GM12878 (cell line): ENCODE results near the gene FUT8. TPM values are rescaled to one million over a fixed set of nuclear protein-coding genes. Genes with fewer than 3 reads are reported as not detected.

Experiments
- ATAC-seq: fragments of 200-7000 bp; cut with Tn5 transposase; 3 replicates; pipeline ENCODE4 v1.9.1; 2020; ENCODE audit warnings: mild to moderate bottlenecking, moderate library complexity
- BruUV-seq: library from RNA; stranded (reverse); fragments of 400-500 nt; replicated peaks from 2 replicates; lab custom pipeline; 2021; lab: Mats Ljungman, UMichigan
- CTCF ChIA-PET: fragments of 300-600 bp; sonication (Branson Sonifier 250); formaldehyde crosslinking; extraction: SDS; loops from one replicate; lab custom pipeline; 2021; ENCODE audit warnings: inconsistent platforms; lab: Yijun Ruan, JAX
- POLR2A ChIA-PET: fragments of 350-600 bp; formaldehyde crosslinking; extraction: SDS; loops from one replicate; lab custom pipeline; 2021; ENCODE audit warnings: inconsistent platforms; lab: Charles Lee
- RAD21 ChIA-PET: fragments of 300-600 bp; sonication (Branson Sonifier 250); formaldehyde crosslinking; loops from one replicate; lab custom pipeline; 2023; ENCODE audit warnings: antibody characterized with exemption; ENCODE audit not compliant: unreplicated experiment; lab: Charles Lee
- SMC1A ChIA-PET: fragments of 300-600 bp; sonication (Branson Sonifier 250); formaldehyde crosslinking; loops from one replicate; lab custom pipeline; 2023; ENCODE audit not compliant: unreplicated experiment, uncharacterized antibody; lab: Charles Lee
- DNase-seq: peaks from one replicate; pipeline ENCODE4 v3.0.0-alpha.2; 2011; ENCODE audit warnings: low read depth, low spot score
- FAIRE-seq: peaks from 3 replicates; lab custom pipeline; 2011; peaks lifted over from hg19 to GRCh38; lab: Jason Lieb, UNC
- H2AFZ ChIP-seq: 2 replicates; pipeline ENCODE4 v1.6.0; 2011; ENCODE audit warnings: low read depth, low read length, control low read depth; ENCODE audit not compliant: control insufficient read depth
- H3K27ac ChIP-seq: 2 replicates; pipeline ENCODE4 v1.5.1; 2011; ENCODE audit warnings: control low read depth; ENCODE audit not compliant: control insufficient read depth, insufficient read depth
- H3K27me3 ChIP-seq, 2 experiments: replicated peaks in 1 of 2; 2 replicates each; pipeline versions ENCODE4 v1.6.0 to v1.6.1; 2011; ENCODE audit warnings: low read length in 1 of 2; ENCODE audit not compliant: control insufficient read depth in 2 of 2, insufficient read depth in 2 of 2
- H3K36me3 ChIP-seq, 2 experiments: 2 replicates each; pipeline ENCODE4 v1.5.1; 2011; ENCODE audit warnings: low read length in 1 of 2; ENCODE audit not compliant: control insufficient read depth in 2 of 2, insufficient read depth in 2 of 2
- H3K4me1 ChIP-seq: 2 replicates; pipeline ENCODE4 v1.6.1; 2011; ENCODE audit warnings: mild to moderate bottlenecking, low read length, moderate library complexity, mixed read lengths; ENCODE audit not compliant: control insufficient read depth, insufficient read depth
- H3K4me2 ChIP-seq: 2 replicates; pipeline ENCODE4 v1.6.0; 2011; ENCODE audit warnings: control low read depth; ENCODE audit not compliant: control insufficient read depth, insufficient read depth
- H3K4me3 ChIP-seq: fragments of 200-600 bp; sonication (generic); 2 replicates; pipeline ENCODE4 v1.5.1; 2016
- H3K79me2 ChIP-seq: 2 replicates; pipeline ENCODE4 v1.6.0; 2011; ENCODE audit warnings: low read length; ENCODE audit not compliant: control insufficient read depth, insufficient read depth
- H3K9ac ChIP-seq: 2 replicates; pipeline ENCODE4 v1.8.0; 2011; ENCODE audit warnings: low read length, control low read depth, mixed read lengths; ENCODE audit not compliant: control insufficient read depth, insufficient read depth
- H3K9me3 ChIP-seq: replicated peaks from 3 replicates; pipeline ENCODE4 v1.5.1; 2011; ENCODE audit warnings: mild to moderate bottlenecking, low read length; ENCODE audit not compliant: control insufficient read depth, insufficient read depth
- H4K20me1 ChIP-seq: 2 replicates; pipeline ENCODE4 v1.6.0; 2011; ENCODE audit not compliant: control insufficient read depth, insufficient read depth
- MEF2A ChIP-seq: IDR thresholded peaks from 2 replicates; pipeline ENCODE4 v1.6.1; 2011; ENCODE audit warnings: low read depth, mild to moderate bottlenecking, low read length, moderate library complexity; ENCODE audit not compliant: insufficient read depth
- NBN ChIP-seq: fragments of 450-650 bp; IDR thresholded peaks from 2 replicates; pipeline ENCODE4 v1.6.1; 2016
- NFIC ChIP-seq: IDR thresholded peaks from 2 replicates; pipeline ENCODE4 v1.6.1; 2012; ENCODE audit warnings: low read depth, mild to moderate bottlenecking, inconsistent platforms, low read length, moderate library complexity
- NFXL1 ChIP-seq: fragments of 450-650 bp; IDR thresholded peaks from 2 replicates; pipeline ENCODE4 v1.6.1; 2017; ENCODE audit warnings: antibody characterized with exemption, mild to moderate bottlenecking, borderline replicate concordance
- RAD51 ChIP-seq: fragments of 450-650 bp; IDR thresholded peaks from 2 replicates; pipeline ENCODE4 v1.6.1; 2016; ENCODE audit warnings: moderate library complexity, mild to moderate bottlenecking, inconsistent platforms
- SMC3 ChIP-seq: IDR thresholded peaks from 2 replicates; pipeline ENCODE4 v1.6.1; 2011; ENCODE audit warnings: low read length, improper control_type of control experiment, borderline replicate concordance
- WGBS: methylation state at CpG from one replicate; pipeline ENCODE4 v1.1.6; 2016; ENCODE audit warnings: low lambda C conversion rate; ENCODE audit not compliant: insufficient replicate concordance, insufficient coverage; ENCODE audit errors: missing lambda C conversion rate; 5-methylcytosine and 5-hydroxymethylcytosine counted together
- in situ Hi-C: fragments of 300-500 bp; cut with MboI; formaldehyde crosslinking; loops from 9 replicates; pipeline ENCODE4 v1.14.3; 2018; ENCODE audit warnings: mixed read lengths
- intact Hi-C: fragments of 100-400 bp; cut with micrococcal nuclease; formaldehyde crosslinking; loops from one replicate; pipeline ENCODE4 v1.14.2; 2022; ENCODE audit not compliant: unreplicated experiment
- polyA plus RNA-seq, 11 experiments: library from polyadenylated mRNA; depleted of rRNA in 4 of 11; unstranded in 6 of 11; stranded (reverse) in 5 of 11; fragments of >200 nt; fragmentation: Nextera tagmentation in 4 of 11; fragmentation: Illumina TruSeq in 1 of 11; extraction: Ambion mirVana in 4 of 11; extraction: Trizol in 1 of 11; gene quantifications; 1 replicate in 1 of 11; 2 replicates in 10 of 11; pipeline versions ENCODE4 v1.2.1 to v1.2.3, GENCODE V29; 2011 to 2016; ENCODE audit warnings: inconsistent platforms in 2 of 11, missing spikeins in 2 of 11, low read depth in 1 of 11
- total RNA-seq, 4 experiments: library from RNA; depleted of rRNA in 3 of 4; stranded (reverse); fragments of >200 nt in 3 of 4; fragmentation: Illumina TruSeq in 1 of 4; extraction: Trizol in 1 of 4; gene quantifications; 2 replicates each; pipeline versions ENCODE4 v1.2.1 to v1.2.3, GENCODE V29; 2013 to 2021
- TF ChIP-seq, protein P1 (sequence below): IDR thresholded peaks from 2 replicates; pipeline ENCODE4 v1.6.1; 2012; ENCODE audit warnings: low read depth, low read length, improper control_type of control experiment
- TF ChIP-seq, protein P2 (sequence below): fragments of 450-650 bp; formaldehyde crosslinking; IDR thresholded peaks from 2 replicates; pipeline ENCODE4 v1.5.0; 2022; ENCODE audit warnings: mild to moderate bottlenecking, missing genetic modification characterization
- TF ChIP-seq, protein P3 (sequence below): fragments of 450-650 bp; IDR thresholded peaks from 2 replicates; pipeline ENCODE4 v1.6.1; 2017; ENCODE audit warnings: antibody characterized with exemption, mild to moderate bottlenecking, moderate library complexity

Gene FUT8
- total and polyA plus RNA-seq, 10 of the 15 experiments (the other 5 are each of a cell fraction or from before 2014, with no cell fraction given) = 21.3 to 106 (median 66.3) TPM

DNA sequence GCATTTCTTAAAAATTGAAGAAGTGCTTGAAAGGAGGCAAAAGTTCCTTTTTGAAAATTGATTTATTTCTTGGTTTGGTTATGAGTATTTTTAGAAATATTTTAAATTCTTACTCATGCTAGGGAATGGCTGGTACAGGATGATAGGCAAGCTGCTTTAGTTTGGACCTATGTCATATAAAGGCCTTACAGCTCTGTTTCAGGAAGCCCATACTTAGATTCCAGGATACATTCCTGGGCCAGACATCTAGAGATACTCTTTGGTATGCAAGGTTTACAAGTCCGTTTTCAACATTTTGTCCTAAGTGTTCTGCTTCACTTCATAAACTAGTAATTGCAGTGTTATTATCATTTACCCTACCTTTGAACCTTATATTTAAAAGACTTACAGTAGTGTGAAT, 186.8 kb downstream of the FUT8 start:
- TF ChIP-seq NBN (no peak), NFXL1 (no peak), NFIC (no peak), RAD51 (no peak), SMC3 (no peak), MEF2A (no peak)
- TF ChIP-seq, protein P1, sequence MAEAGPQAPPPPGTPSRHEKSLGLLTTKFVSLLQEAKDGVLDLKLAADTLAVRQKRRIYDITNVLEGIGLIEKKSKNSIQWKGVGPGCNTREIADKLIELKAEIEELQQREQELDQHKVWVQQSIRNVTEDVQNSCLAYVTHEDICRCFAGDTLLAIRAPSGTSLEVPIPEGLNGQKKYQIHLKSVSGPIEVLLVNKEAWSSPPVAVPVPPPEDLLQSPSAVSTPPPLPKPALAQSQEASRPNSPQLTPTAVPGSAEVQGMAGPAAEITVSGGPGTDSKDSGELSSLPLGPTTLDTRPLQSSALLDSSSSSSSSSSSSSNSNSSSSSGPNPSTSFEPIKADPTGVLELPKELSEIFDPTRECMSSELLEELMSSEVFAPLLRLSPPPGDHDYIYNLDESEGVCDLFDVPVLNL = no peak
- TF ChIP-seq, protein P2, sequence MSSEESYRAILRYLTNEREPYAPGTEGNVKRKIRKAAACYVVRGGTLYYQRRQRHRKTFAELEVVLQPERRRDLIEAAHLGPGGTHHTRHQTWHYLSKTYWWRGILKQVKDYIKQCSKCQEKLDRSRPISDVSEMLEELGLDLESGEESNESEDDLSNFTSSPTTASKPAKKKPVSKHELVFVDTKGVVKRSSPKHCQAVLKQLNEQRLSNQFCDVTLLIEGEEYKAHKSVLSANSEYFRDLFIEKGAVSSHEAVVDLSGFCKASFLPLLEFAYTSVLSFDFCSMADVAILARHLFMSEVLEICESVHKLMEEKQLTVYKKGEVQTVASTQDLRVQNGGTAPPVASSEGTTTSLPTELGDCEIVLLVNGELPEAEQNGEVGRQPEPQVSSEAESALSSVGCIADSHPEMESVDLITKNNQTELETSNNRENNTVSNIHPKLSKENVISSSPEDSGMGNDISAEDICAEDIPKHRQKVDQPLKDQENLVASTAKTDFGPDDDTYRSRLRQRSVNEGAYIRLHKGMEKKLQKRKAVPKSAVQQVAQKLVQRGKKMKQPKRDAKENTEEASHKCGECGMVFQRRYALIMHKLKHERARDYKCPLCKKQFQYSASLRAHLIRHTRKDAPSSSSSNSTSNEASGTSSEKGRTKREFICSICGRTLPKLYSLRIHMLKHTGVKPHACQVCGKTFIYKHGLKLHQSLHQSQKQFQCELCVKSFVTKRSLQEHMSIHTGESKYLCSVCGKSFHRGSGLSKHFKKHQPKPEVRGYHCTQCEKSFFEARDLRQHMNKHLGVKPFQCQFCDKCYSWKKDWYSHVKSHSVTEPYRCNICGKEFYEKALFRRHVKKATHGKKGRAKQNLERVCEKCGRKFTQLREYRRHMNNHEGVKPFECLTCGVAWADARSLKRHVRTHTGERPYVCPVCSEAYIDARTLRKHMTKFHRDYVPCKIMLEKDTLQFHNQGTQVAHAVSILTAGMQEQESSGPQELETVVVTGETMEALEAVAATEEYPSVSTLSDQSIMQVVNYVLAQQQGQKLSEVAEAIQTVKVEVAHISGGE (CRISPR knock-in tag) = no peak
- TF ChIP-seq, protein P3, sequence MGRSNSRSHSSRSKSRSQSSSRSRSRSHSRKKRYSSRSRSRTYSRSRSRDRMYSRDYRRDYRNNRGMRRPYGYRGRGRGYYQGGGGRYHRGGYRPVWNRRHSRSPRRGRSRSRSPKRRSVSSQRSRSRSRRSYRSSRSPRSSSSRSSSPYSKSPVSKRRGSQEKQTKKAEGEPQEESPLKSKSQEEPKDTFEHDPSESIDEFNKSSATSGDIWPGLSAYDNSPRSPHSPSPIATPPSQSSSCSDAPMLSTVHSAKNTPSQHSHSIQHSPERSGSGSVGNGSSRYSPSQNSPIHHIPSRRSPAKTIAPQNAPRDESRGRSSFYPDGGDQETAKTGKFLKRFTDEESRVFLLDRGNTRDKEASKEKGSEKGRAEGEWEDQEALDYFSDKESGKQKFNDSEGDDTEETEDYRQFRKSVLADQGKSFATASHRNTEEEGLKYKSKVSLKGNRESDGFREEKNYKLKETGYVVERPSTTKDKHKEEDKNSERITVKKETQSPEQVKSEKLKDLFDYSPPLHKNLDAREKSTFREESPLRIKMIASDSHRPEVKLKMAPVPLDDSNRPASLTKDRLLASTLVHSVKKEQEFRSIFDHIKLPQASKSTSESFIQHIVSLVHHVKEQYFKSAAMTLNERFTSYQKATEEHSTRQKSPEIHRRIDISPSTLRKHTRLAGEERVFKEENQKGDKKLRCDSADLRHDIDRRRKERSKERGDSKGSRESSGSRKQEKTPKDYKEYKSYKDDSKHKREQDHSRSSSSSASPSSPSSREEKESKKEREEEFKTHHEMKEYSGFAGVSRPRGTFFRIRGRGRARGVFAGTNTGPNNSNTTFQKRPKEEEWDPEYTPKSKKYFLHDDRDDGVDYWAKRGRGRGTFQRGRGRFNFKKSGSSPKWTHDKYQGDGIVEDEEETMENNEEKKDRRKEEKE = no peak
- TF ChIP-seq, all 136 proteins: peak for 0
- Histone ChIP-seq H4K20me1 (no peaks in the 10 kb centered on the region), H3K79me2 (peaks cover 10% of the 10 kb centered on the region), H3K27me3 (no peaks in the 10 kb centered on the region), H3K27ac (no peak overlapping the region), H2AFZ (no peak overlapping the region), H3K4me2 (no peak overlapping the region), H3K9me3 (peaks cover 5% of the 10 kb centered on the region; the same call in 2 of the 3 replicates), H3K9ac (no peak overlapping the region), H3K4me1 (no peaks in the 10 kb centered on the region), H3K36me3 (no peaks in the 10 kb centered on the region; a peak in 1 of 4 replicates), H3K4me3 (no peak overlapping the region)
- DNase-seq (no peak), ATAC-seq (no peak), FAIRE-seq (no peak)
- CTCF ChIA-PET = interaction anchor here (0.6 to 2.1 kb wide), 2 partner anchors 15 to 225 kb away, joined by 3 to 6 read pairs; no protein-coding TSS in a partner anchor
- in situ Hi-C loops = no loop called here
- SMC1A ChIA-PET = interaction anchor here (1.6 kb wide), 1 partner anchor 21 kb away, joined by 4 read pairs; no protein-coding TSS in a partner anchor
- intact Hi-C loops = no loop called here
- no TSS peak for BruUV-seq
- RAD21 ChIA-PET = interaction anchor here (1.0 kb wide), 1 partner anchor 96 kb away, joined by 3 read pairs; no protein-coding TSS in a partner anchor
- 96% methylated on average over 1 of the region's 1 CpG for WGBS
- POLR2A ChIA-PET = interaction anchor here (1.5 kb wide), 1 partner anchor 8 kb away, joined by 4 read pairs; no protein-coding TSS in a partner anchor
